IMR-90 (cell line): Measurements from ENCODE around the gene LANCL3. TPM values are rescaled to one million over a fixed set of nuclear protein-coding genes. Genes with fewer than 3 reads are reported as not detected.

Experiments used
- ATAC-seq: fragments of 200-7000 bp; cut with Tn5 transposase; 2 replicates; pipeline ENCODE4 v1.9.1; 2020; ENCODE audit warnings: low read depth, mild to moderate bottlenecking, moderate library complexity
- BruUV-seq: library from RNA; stranded (reverse); fragments of 400-500 nt; replicated peaks from 2 replicates; lab custom pipeline; 2021; lab: Mats Ljungman, UMichigan
- CTCF ChIA-PET: fragments of 300-600 bp; formaldehyde crosslinking; extraction: SDS; loops from one replicate; lab custom pipeline; 2021; ENCODE audit warnings: antibody characterized with exemption; lab: Yijun Ruan, JAX
- POLR2A ChIA-PET: fragments of 300-600 bp; sonication (Branson Sonifier 250); formaldehyde crosslinking; loops from one replicate; lab custom pipeline; 2022; ENCODE audit warnings: antibody characterized with exemption; ENCODE audit not compliant: unreplicated experiment; lab: Charles Lee
- DNase-seq: peaks from one replicate; pipeline ENCODE4 v3.0.0; 2013
- H2AFZ ChIP-seq: replicated peaks from 2 replicates; pipeline ENCODE3; 2013; ENCODE audit warnings: low read length, mild to moderate bottlenecking; ENCODE audit not compliant: poor library complexity
- H2AK5ac ChIP-seq: 2 replicates; pipeline ENCODE4 v1.6.1; 2013; ENCODE audit warnings: low read depth, low read length, inconsistent platforms
- H2AK9ac ChIP-seq: replicated peaks from 2 replicates; pipeline ENCODE3; 2013; ENCODE audit warnings: mild to moderate bottlenecking, low read depth, low read length, moderate library complexity; ENCODE audit not compliant: poor library complexity
- H2BK120ac ChIP-seq: 2 replicates; pipeline ENCODE4 v1.6.1; 2013; ENCODE audit warnings: low read depth, low read length, inconsistent platforms
- H2BK15ac ChIP-seq: 3 replicates; pipeline ENCODE4 v1.6.1; 2013; ENCODE audit warnings: low read depth, low read length, inconsistent platforms
- H2BK20ac ChIP-seq: 2 replicates; pipeline ENCODE4 v1.6.1; 2013; ENCODE audit warnings: low read depth, mild to moderate bottlenecking, inconsistent platforms, low read length, moderate library complexity
- H2BK5ac ChIP-seq: 2 replicates; pipeline ENCODE4 v1.6.1; 2013; ENCODE audit warnings: mild to moderate bottlenecking, low read depth, low read length, inconsistent platforms; ENCODE audit not compliant: poor library complexity, severe bottlenecking
- H3K14ac ChIP-seq: replicated peaks from 2 replicates; pipeline ENCODE4 v1.6.1; 2013; ENCODE audit warnings: low read depth, low read length, inconsistent platforms
- H3K18ac ChIP-seq: 2 replicates; pipeline ENCODE4 v1.6.1; 2013; ENCODE audit warnings: low read depth, low read length, control low read depth
- H3K23ac ChIP-seq: 2 replicates; pipeline ENCODE4 v1.6.1; 2013; ENCODE audit warnings: low read depth, low read length, inconsistent platforms
- H3K27ac ChIP-seq: 2 replicates; pipeline ENCODE4 v1.5.1; 2013; ENCODE audit warnings: mild to moderate bottlenecking, control low read depth, low read length; ENCODE audit not compliant: insufficient read depth
- H3K27me3 ChIP-seq: 2 replicates; pipeline ENCODE4 v1.6.1; 2013; ENCODE audit warnings: low read length; ENCODE audit not compliant: control insufficient read depth, insufficient read depth
- H3K36me3 ChIP-seq: 2 replicates; pipeline ENCODE4 v1.6.1; 2013; ENCODE audit warnings: low read length, mixed read lengths; ENCODE audit not compliant: control insufficient read depth, insufficient read depth
- H3K4ac ChIP-seq: 2 replicates; pipeline ENCODE4 v1.6.1; 2013; ENCODE audit warnings: low read depth, low read length, inconsistent platforms
- H3K4me1 ChIP-seq: 2 replicates; pipeline ENCODE4 v1.6.1; 2013; ENCODE audit warnings: low read length, mixed read lengths; ENCODE audit not compliant: control insufficient read depth, insufficient read depth
- H3K4me2 ChIP-seq: 2 replicates; pipeline ENCODE4 v1.6.1; 2013; ENCODE audit warnings: low read depth, mild to moderate bottlenecking, control low read depth, low read length, moderate library complexity
- H3K4me3 ChIP-seq: 2 replicates; pipeline ENCODE4 v1.5.1; 2013; ENCODE audit warnings: low read depth, mild to moderate bottlenecking, control low read depth, low read length, moderate library complexity; ENCODE audit not compliant: insufficient read depth
- H3K56ac ChIP-seq: 2 replicates; pipeline ENCODE4 v1.6.1; 2013; ENCODE audit warnings: low read length, inconsistent platforms; ENCODE audit not compliant: insufficient read depth; ENCODE audit errors: extremely low read depth
- H3K79me1 ChIP-seq, 2 experiments: 2 replicates each; pipeline ENCODE4 v1.6.1; 2013; ENCODE audit warnings: low read length in 2 of 2, inconsistent platforms in 1 of 2, low read depth in 1 of 2
- H3K9ac ChIP-seq: 2 replicates; pipeline ENCODE4 v1.6.1; 2013; ENCODE audit warnings: low read depth, low read length, control low read depth
- H3K9me1 ChIP-seq: 2 replicates; pipeline ENCODE4 v1.6.1; 2013; ENCODE audit warnings: low read length, inconsistent platforms; ENCODE audit not compliant: insufficient read depth
- H3K9me3 ChIP-seq: 2 replicates; pipeline ENCODE4 v1.6.1; 2013; ENCODE audit warnings: low read length; ENCODE audit not compliant: control insufficient read depth, insufficient read depth
- H4K20me1 ChIP-seq: 2 replicates; pipeline ENCODE4 v1.6.1; 2013; ENCODE audit warnings: low read length, inconsistent platforms; ENCODE audit not compliant: insufficient read depth
- H4K5ac ChIP-seq: 2 replicates; pipeline ENCODE4 v1.6.1; 2013; ENCODE audit warnings: mild to moderate bottlenecking, low read depth, low read length, control low read depth
- H4K8ac ChIP-seq, 2 experiments: 2 replicates each; pipeline ENCODE4 v1.6.1; 2013; ENCODE audit warnings: low read depth in 2 of 2, low read length in 2 of 2, control low read depth in 1 of 2, inconsistent platforms in 1 of 2
- H4K91ac ChIP-seq: 2 replicates; pipeline ENCODE4 v1.6.1; 2013; ENCODE audit warnings: low read depth, low read length, inconsistent platforms; ENCODE audit not compliant: insufficient read depth
- BHLHE40 ChIP-seq: fragments of 150-350 bp; IDR thresholded peaks from 2 replicates; pipeline ENCODE4 v1.6.1; 2016; ENCODE audit warnings: mild to moderate bottlenecking, low read depth, low read length
- CEBPB ChIP-seq: IDR thresholded peaks from 2 replicates; pipeline ENCODE4 v1.6.1; 2012; ENCODE audit warnings: low read depth, low read length, improper control_type of control experiment
- CHD1 ChIP-seq: IDR thresholded peaks from 2 replicates; pipeline ENCODE4 v1.6.1; 2012; ENCODE audit warnings: low read depth, low read length, improper control_type of control experiment
- FOS ChIP-seq: fragments of 150-350 bp; IDR thresholded peaks from 2 replicates; pipeline ENCODE4 v1.6.1; 2016; ENCODE audit warnings: low read depth, low read length
- MAFK ChIP-seq: IDR thresholded peaks from 2 replicates; pipeline ENCODE4 v1.6.1; 2012; ENCODE audit warnings: low read depth, low read length, improper control_type of control experiment
- MAZ ChIP-seq: IDR thresholded peaks from 2 replicates; pipeline ENCODE4 v1.6.1; 2012; ENCODE audit warnings: low read depth, mild to moderate bottlenecking, low read length, improper control_type of control experiment, moderate library complexity, borderline replicate concordance
- MXI1 ChIP-seq: IDR thresholded peaks from 2 replicates; pipeline ENCODE4 v1.6.1; 2012; ENCODE audit warnings: low read depth, mild to moderate bottlenecking, low read length, moderate library complexity, borderline replicate concordance
- NFE2L2 ChIP-seq: fragments of 150-350 bp; IDR thresholded peaks from 2 replicates; pipeline ENCODE4 v1.6.1; 2016; ENCODE audit warnings: low read depth, mild to moderate bottlenecking, low read length
- POLR2A ChIP-seq: IDR thresholded peaks from 2 replicates; pipeline ENCODE4 v1.6.1; 2012; ENCODE audit warnings: mild to moderate bottlenecking, low read depth, low read length
- RAD21 ChIP-seq: IDR thresholded peaks from 2 replicates; pipeline ENCODE4 v1.6.1; 2012; ENCODE audit warnings: low read length, improper control_type of control experiment
- RCOR1 ChIP-seq: IDR thresholded peaks from 2 replicates; pipeline ENCODE4 v1.6.1; 2012; ENCODE audit warnings: mild to moderate bottlenecking, low read length, improper control_type of control experiment; ENCODE audit not compliant: insufficient replicate concordance
- RFX5 ChIP-seq: IDR thresholded peaks from 2 replicates; pipeline ENCODE4 v1.8.0; 2012; ENCODE audit warnings: low read depth, mild to moderate bottlenecking, low read length, moderate library complexity
- SMC3 ChIP-seq: fragments of 150-350 bp; IDR thresholded peaks from 2 replicates; pipeline ENCODE4 v1.6.1; 2016; ENCODE audit warnings: low read depth, mild to moderate bottlenecking, antibody characterized with exemption, low read length, moderate library complexity
- WGBS, 2 experiments: methylation state at CpG; one replicate each; pipeline versions ENCODE4 v1.1.5 to v1.1.7; 2013; ENCODE audit warnings: missing lambda C conversion rate in 2 of 2; ENCODE audit not compliant: insufficient read length in 1 of 2; ENCODE audit errors: extremely low coverage in 2 of 2; 5-methylcytosine and 5-hydroxymethylcytosine counted together
- dilution Hi-C: fragments of 300-500 bp; cut with HindIII; formaldehyde crosslinking; loops from one replicate; pipeline ENCODE4 v1.14.3; 2018; ENCODE audit warnings: low sequenced_read_pairs; ENCODE audit not compliant: unreplicated experiment
- in situ Hi-C: fragments of 300-500 bp; cut with MboI; formaldehyde crosslinking; loops from 3 replicates; pipeline ENCODE4 v1.14.3; 2019; ENCODE audit warnings: low sequenced_read_pairs, inconsistent platforms, mixed read lengths
- intact Hi-C: fragments of 100-400 bp; cut with micrococcal nuclease; formaldehyde crosslinking; loops from 2 replicates; pipeline ENCODE4 v1.10.0; 2022
- polyA plus RNA-seq, 3 experiments: library from polyadenylated mRNA; depleted of rRNA; stranded (reverse); fragments of >200 nt; gene quantifications; 2 replicates each; pipeline ENCODE4 v1.2.3, GENCODE V29; 2012; ENCODE audit warnings: low replicate concordance in 1 of 3
- total RNA-seq: library from RNA; depleted of rRNA; stranded (reverse); fragments of >200 nt; gene quantifications from 2 replicates; pipeline ENCODE4 v1.2.3, GENCODE V29; 2012
- TF ChIP-seq, protein P1 (sequence below): conservative IDR thresholded peaks from 2 replicates; pipeline ENCODE4 v1.5.1; 2012; ENCODE audit warnings: mild to moderate bottlenecking, low read depth, low read length, improper control_type of control experiment
- TF ChIP-seq, protein P2 (sequence below): fragments of 150-350 bp; IDR thresholded peaks from 2 replicates; pipeline ENCODE4 v1.6.1; 2016; ENCODE audit warnings: low read depth, mild to moderate bottlenecking, low read length, moderate library complexity, borderline replicate concordance

The LANCL3 gene
- total and polyA plus RNA-seq, 2 of the 4 experiments (the other 2 are of a cell fraction), result not detected

DNA sequence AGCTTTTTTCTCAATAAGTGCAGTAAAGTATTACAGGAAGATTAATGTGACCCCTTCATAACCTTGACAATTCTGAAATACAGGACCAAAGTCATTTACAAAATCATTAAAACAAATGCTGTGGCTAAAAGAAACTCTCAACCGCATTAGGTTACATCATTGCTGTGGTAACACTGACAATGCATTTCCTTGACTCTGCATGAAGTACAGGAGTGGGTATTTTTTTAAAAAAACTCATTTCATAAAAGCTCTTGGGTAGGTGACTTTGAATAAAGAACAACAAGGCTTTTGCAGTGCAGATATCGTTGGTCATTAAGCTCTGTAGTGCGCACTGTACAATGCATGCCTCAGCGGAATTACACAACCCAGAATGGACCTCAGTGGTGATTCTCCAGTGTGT lies 90.7 kb downstream of the LANCL3 start:
- 53% methylated on average over 3 of the region's 4 CpGs; no CpG with 5 or more reads in 1 of the 2 experiments for whole genome bisulfite sequencing, 2 experiments
- Histone ChIP-seq H2AFZ (no peak overlapping the region), H3K23ac (no peak overlapping the region), H2BK120ac (no peak overlapping the region), H3K27ac (no peak overlapping the region), H2BK5ac (no peak overlapping the region), H3K36me3 (no peaks in the 10 kb centered on the region), H3K14ac (no peak overlapping the region), H3K9me3 (no peaks in the 10 kb centered on the region), H2AK9ac (no peak overlapping the region), H3K27me3 (peaks cover 2% of the 10 kb centered on the region), H2BK20ac (no peak overlapping the region), H3K56ac (no peak overlapping the region), H3K4me1 (no peaks in the 10 kb centered on the region), H3K4me2 (no peak overlapping the region), H2BK15ac (no peak overlapping the region), H3K79me1 (no peaks in the 10 kb centered on the region), H4K91ac (no peak overlapping the region), H4K8ac (no peak overlapping the region), H4K20me1 (no peaks in the 10 kb centered on the region), H3K18ac (no peak overlapping the region), H2AK5ac (no peak overlapping the region), H4K5ac (no peak overlapping the region), H3K9me1 (no peaks in the 10 kb centered on the region), H3K9ac (no peak overlapping the region), H3K4ac (no peak overlapping the region), H3K4me3 (no peak overlapping the region)
- ChIA-PET POLR2A (no interaction called here), CTCF (interaction anchor here (0.6 kb wide), 1 partner anchor 16 kb away, joined by 3 read pairs; no protein-coding TSS in a partner anchor)
- in situ Hi-C loops (no loop called here), dilution Hi-C loops (no loop called here), intact Hi-C loops (no loop called here)
- BruUV-seq, result no TSS peak
- DNase-seq, result no peak
- no peak for ATAC-seq
- TF ChIP-seq MAFK, result no peak
- TF ChIP-seq MXI1, result no peak
- no peak for TF ChIP-seq BHLHE40
- TF ChIP-seq, protein P1, sequence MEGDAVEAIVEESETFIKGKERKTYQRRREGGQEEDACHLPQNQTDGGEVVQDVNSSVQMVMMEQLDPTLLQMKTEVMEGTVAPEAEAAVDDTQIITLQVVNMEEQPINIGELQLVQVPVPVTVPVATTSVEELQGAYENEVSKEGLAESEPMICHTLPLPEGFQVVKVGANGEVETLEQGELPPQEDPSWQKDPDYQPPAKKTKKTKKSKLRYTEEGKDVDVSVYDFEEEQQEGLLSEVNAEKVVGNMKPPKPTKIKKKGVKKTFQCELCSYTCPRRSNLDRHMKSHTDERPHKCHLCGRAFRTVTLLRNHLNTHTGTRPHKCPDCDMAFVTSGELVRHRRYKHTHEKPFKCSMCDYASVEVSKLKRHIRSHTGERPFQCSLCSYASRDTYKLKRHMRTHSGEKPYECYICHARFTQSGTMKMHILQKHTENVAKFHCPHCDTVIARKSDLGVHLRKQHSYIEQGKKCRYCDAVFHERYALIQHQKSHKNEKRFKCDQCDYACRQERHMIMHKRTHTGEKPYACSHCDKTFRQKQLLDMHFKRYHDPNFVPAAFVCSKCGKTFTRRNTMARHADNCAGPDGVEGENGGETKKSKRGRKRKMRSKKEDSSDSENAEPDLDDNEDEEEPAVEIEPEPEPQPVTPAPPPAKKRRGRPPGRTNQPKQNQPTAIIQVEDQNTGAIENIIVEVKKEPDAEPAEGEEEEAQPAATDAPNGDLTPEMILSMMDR, result no peak
- no peak for TF ChIP-seq MAZ
- TF ChIP-seq SMC3, result no peak
- TF ChIP-seq, protein P2, sequence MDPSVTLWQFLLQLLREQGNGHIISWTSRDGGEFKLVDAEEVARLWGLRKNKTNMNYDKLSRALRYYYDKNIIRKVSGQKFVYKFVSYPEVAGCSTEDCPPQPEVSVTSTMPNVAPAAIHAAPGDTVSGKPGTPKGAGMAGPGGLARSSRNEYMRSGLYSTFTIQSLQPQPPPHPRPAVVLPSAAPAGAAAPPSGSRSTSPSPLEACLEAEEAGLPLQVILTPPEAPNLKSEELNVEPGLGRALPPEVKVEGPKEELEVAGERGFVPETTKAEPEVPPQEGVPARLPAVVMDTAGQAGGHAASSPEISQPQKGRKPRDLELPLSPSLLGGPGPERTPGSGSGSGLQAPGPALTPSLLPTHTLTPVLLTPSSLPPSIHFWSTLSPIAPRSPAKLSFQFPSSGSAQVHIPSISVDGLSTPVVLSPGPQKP, result no peak
- no peak for TF ChIP-seq NFE2L2
- TF ChIP-seq RAD21, result no peak
- TF ChIP-seq RFX5, result no peak
- TF ChIP-seq FOS, result no peak
- no peak for TF ChIP-seq RCOR1
- TF ChIP-seq POLR2A, result no peak
- no peak for TF ChIP-seq CEBPB
- no peak for TF ChIP-seq CHD1
